WI38 (cell line): ENCODE results near the gene EEF2K.

ENCODE experiments used
- H3K4me3 ChIP-seq: 2 replicates; pipeline ENCODE4 v1.5.1; 2011; ENCODE audit warnings: low read depth, mild to moderate bottlenecking, control low read depth, low read length
- TF ChIP-seq, protein P1 (sequence below): IDR thresholded peaks from 2 replicates; pipeline ENCODE4 v1.5.1; 2012; ENCODE audit warnings: low read depth, mild to moderate bottlenecking, control low read depth, low read length

Gene EEF2K

DNA sequence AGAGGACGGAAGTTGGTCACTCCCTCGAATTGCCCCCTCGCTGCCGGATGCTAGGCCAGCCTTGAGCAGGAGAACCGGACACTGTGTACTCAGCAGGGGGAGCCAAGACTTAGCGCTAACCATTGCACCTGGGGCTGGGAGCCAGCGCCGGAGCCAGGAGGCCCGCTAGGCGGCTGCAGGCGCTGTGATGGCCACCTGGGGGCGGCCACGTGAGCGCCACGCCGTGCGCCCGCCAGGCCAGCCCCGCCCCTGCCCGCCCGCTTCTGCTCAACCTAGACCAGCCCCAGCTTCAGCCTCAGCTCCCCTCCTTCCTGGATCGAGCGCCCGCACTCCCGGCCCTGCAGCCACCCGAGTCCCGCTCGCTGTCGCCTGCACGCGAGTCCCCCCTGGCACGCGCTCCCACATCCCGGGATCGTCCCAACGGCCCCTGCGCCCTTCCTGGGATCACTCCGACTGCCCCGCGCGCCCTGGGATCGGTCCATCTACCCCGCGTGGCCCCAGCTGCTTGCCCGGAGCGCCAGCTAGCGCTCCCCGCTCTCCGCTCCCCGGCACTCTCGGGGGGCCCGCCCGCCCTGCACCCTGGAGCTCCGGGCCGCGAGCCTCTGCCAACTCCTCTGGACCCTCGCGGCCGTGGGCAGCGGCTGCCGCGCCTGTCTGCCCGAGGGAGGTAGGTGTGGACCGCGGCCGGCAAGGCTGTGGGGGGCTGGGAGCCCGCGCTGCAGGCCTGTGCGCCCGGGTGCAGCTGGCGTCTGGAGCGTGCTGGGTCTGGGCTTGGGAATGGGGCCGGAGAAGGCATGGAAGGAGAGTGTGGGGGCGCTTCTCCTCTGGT, at the start of gene EEF2K:
TSS of gene EEF2K (plus strand) at position 266 of the 829 bp plus-strand sequence. CDS start 19,452 bp downstream, outside the sequence.
- TF ChIP-seq, protein P1, sequence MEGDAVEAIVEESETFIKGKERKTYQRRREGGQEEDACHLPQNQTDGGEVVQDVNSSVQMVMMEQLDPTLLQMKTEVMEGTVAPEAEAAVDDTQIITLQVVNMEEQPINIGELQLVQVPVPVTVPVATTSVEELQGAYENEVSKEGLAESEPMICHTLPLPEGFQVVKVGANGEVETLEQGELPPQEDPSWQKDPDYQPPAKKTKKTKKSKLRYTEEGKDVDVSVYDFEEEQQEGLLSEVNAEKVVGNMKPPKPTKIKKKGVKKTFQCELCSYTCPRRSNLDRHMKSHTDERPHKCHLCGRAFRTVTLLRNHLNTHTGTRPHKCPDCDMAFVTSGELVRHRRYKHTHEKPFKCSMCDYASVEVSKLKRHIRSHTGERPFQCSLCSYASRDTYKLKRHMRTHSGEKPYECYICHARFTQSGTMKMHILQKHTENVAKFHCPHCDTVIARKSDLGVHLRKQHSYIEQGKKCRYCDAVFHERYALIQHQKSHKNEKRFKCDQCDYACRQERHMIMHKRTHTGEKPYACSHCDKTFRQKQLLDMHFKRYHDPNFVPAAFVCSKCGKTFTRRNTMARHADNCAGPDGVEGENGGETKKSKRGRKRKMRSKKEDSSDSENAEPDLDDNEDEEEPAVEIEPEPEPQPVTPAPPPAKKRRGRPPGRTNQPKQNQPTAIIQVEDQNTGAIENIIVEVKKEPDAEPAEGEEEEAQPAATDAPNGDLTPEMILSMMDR: peak; percentile 57
- peak within 1 kb of the TSS; percentile 70 for H3K4me3 ChIP-seq

DNA sequence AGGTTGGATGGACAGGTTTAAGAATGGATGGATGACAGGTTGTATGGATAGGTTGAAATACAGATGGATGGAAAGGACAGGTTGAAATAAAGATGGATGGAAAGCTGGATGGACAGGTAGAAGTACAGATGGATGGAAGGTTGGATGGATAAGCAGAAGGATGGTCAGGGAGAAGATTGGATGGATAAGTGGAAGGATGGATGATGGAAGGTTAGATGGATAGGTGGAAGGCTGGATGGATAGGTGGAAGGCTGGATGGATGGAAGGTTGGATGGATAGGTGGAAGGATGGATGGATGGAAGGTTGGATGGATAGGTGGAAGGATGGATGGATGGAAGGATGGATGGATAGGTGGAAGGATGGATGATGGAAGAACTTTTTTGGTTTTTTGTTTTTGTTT, 44.7 kb upstream of the EEF2K start:
- no peak overlapping the region for H3K4me3 ChIP-seq
- TF ChIP-seq, protein P1: no peak

DNA sequence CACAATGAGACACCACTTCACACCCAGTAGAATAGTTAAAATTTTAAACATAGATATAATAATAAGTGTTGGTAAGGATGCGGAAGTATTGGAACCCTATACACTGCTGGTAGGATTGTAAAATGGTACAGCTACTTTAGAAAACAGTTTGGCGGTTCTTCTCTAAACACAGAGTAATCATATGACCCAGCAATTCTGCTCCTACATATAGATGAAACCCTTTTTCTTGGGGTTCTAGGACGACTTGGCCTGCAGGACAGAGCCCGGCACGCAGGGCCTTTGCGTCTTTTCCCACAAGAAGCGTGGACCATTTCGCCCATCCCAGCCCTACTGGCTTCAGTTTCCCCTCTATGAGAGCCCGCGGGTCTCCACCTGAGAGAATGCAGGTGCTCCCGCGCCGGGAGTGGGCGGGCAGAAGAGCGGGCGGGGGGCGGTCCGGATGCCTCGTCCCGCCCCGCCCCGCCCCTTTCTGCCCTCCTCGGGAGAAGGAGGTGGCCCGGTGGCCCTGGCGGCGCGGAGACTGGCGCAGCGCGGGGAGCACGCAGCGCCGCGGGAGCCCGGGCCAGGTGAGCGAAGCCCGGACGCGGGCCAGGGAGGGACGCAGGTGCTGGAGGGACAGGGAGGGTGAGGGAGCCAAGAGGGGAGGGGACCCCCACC, 44.0 kb upstream of the EEF2K start, which contains the start of gene SDR42E2:
TSS of gene SDR42E2 (plus strand) at position 508 of the 657 bp plus-strand sequence. CDS start 3,077 bp downstream, outside the sequence.
- no peak within 1 kb of the TSS for H3K4me3 ChIP-seq
- TF ChIP-seq, protein P1: no peak

DNA sequence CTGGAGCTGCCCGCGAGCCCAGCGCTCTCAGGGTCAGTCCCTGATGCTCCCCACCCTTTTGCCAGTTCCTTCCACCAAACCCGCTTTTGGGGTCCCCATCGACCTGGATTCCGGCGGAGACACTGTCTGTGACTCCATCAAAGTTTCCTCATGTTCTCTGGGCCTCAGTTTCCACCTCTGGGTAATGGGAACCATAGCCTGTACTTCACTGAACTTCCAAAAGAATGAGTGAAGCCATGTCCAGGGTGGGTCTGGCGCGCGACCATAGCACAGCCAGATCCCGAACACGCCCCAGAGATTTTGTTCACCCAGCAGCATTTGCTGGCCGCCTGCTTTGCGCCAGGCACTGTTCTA, 43.4 kb upstream of the EEF2K start:
- TF ChIP-seq, protein P1: no peak
- H3K4me3 ChIP-seq: no peak overlapping the region

DNA sequence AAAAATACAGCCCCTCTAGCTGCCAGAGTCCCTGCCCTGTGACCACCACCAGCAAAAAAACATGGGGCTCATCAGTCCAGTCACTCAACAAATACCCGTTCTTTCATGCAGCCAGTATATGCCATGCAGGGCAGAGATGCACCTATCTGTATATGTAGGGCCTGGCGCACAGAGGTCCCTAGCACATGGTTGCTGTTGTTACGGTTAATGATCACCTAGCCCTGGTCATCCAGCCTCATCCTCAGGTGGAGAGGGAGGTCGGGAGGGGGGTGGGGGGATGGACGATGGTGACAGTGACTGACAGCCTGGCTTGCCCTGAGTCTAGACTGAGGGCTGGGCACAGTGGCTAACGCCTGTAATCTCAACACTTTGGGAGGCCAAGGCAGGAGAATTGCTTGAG, 42.3 kb upstream of the EEF2K start:
- H3K4me3 ChIP-seq: no peak overlapping the region
- TF ChIP-seq, protein P1: no peak

DNA sequence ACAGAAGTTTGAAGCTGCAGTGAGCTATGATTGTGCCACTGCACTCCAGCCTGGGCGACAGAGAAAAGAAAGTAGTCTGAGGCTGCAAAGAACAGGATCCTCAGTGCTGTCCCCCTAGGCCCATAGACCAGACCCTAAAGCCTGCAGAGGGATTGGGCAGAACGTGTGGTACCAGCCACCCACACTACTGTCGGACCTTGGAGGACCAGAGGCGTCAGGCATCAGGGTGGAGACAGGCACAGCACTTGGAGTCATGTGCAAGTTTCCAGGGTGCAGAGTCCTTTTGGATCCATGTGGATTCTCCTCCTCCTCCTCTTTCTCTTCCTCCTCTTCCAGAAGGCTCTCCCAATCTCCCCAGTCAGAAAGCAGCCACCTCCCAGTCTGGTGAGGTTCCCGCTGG, 41.6 kb upstream of the EEF2K start:
- TF ChIP-seq, protein P1: no peak
- H3K4me3 ChIP-seq: no peak overlapping the region
